Measurements from ENCODE around the gene TIPIN.

The TIPIN gene

DNA sequence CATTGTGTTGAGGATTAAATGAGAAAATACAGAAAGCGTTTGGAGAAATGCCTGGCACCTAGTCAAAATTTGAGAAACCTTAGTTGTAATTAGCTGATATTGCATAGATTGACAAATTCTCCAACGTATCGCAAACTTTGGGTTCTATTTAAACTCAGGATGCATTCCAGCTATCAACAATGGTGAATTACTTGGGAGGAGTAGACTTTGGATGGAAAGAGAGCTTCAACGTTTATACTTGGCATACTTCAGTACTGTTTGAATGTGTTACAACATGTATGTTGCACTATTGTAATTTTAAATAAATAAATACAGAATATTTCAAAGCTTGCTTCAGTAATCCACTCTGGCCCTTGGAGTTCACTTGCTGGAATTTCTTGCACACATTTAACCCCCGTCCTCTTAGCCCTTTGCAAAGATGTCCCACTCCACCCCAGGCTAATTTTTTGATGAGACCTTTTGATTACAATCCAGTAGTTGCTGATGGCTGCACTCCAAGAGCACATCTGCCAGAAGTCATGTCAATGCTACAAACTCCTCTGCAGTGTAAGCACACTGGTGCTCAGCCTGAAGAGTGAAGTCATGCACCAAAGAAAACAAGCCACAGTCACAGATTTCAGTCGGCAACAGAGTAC is 67.8 kb downstream of the TIPIN start:
- DNase-seq (ENCODE audit: low spot score): no peak
- TF ChIP-seq, protein P1, sequence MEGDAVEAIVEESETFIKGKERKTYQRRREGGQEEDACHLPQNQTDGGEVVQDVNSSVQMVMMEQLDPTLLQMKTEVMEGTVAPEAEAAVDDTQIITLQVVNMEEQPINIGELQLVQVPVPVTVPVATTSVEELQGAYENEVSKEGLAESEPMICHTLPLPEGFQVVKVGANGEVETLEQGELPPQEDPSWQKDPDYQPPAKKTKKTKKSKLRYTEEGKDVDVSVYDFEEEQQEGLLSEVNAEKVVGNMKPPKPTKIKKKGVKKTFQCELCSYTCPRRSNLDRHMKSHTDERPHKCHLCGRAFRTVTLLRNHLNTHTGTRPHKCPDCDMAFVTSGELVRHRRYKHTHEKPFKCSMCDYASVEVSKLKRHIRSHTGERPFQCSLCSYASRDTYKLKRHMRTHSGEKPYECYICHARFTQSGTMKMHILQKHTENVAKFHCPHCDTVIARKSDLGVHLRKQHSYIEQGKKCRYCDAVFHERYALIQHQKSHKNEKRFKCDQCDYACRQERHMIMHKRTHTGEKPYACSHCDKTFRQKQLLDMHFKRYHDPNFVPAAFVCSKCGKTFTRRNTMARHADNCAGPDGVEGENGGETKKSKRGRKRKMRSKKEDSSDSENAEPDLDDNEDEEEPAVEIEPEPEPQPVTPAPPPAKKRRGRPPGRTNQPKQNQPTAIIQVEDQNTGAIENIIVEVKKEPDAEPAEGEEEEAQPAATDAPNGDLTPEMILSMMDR (IDR thresholded peaks at IDR 0.05; ENCODE audit: extremely low read depth, missing control alignments): no peak

GRCh38 chr15:66288093-66288492 is 68.4 kb downstream of the TIPIN start:
- no peak for DNase-seq (ENCODE audit: low spot score)
- TF ChIP-seq, protein P1 (IDR thresholded peaks at IDR 0.05; ENCODE audit: extremely low read depth, missing control alignments): no peak

GRCh38 chr15:66287461-66288057 is 68.9 kb downstream of the TIPIN start:
- DNase-seq (ENCODE audit: low spot score): peak; percentile 38
- TF ChIP-seq, protein P1 (IDR thresholded peaks at IDR 0.05; ENCODE audit: extremely low read depth, missing control alignments): peak; percentile 19
